ENCODE measurements around the gene DENND1C.

The DENND1C gene, protein sequence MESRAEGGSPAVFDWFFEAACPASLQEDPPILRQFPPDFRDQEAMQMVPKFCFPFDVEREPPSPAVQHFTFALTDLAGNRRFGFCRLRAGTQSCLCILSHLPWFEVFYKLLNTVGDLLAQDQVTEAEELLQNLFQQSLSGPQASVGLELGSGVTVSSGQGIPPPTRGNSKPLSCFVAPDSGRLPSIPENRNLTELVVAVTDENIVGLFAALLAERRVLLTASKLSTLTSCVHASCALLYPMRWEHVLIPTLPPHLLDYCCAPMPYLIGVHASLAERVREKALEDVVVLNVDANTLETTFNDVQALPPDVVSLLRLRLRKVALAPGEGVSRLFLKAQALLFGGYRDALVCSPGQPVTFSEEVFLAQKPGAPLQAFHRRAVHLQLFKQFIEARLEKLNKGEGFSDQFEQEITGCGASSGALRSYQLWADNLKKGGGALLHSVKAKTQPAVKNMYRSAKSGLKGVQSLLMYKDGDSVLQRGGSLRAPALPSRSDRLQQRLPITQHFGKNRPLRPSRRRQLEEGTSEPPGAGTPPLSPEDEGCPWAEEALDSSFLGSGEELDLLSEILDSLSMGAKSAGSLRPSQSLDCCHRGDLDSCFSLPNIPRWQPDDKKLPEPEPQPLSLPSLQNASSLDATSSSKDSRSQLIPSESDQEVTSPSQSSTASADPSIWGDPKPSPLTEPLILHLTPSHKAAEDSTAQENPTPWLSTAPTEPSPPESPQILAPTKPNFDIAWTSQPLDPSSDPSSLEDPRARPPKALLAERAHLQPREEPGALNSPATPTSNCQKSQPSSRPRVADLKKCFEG

DNA sequence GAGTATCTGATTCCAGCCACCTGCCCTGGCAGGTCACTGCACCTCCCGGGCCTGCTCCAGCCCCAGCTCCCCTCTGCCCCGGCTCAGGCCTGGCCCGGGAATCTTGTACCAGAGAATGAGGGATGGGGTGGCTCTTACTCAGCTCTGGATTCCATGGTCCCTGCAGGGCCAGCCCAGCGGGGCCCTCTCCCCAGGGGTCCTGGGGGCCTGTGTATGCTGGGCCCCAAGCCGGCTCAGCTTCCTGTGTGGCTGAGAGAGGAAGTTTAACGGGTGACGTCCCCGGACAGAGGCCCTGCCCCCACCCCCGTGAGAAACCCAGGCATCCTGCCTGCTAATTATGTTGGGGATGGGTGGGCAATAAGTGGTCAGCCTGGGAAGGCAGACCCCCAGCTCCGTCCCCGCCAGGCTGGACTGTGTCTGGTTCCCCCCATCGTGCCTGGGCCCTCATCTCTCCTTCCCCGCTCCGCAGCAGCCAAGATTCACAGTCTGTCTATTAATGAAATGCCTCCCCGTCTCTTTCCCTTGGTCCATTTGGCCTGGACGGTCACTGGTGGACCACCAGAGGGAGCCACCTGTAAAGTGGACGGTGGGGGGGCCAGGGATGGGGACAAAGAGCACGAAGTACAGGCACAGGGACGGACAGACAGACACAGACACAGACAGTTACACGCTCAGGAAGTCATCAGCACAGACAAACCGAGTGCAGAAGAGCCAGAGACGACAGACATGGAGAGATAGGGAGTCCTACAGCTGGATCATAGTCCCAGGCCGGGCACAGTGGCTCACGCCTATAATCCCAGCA lies at the start of gene DENND1C:
DENND1C (minus strand) TSS at position 247 of the 802 bp plus-strand sequence; CDS start at position 155, 92 bp downstream.
- no peak for DNase-seq (ENCODE audit: low spot score)

DNA sequence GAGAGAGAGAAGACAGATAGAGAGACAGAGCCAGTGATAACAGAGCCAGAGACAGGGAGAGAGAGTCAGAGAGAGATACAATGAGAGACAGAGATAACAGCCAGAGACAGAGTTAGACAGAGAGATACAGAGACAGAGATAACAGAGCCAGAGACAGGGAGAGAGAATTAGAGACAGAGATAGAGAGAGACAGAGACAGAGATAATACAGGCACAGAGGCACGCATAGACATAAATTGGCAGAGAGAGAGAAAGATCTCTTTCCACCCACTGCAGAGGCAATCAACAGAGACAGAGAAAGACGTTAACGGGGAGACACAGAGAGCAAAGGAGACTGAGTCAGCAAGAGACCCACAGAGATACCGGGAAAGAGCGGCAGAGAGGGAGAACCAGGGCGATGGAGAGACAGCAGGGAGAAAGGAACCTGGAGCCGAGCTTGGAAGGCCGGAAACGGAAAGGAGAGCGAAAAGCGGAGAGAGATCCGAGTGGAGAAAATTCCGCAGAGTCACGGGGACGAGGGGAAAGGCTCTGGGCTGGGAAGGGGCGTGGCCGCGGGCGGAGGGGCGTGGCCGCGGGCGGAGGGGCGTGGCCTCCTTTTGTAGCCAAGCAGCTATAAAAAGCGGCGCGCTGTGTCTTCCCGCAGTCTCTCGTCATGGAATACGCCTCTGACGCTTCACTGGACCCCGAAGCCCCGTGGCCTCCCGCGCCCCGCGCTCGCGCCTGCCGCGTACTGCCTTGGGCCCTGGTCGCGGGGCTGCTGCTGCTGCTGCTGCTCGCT lies 49.0 kb upstream of the DENND1C start, which contains the start of gene TNFSF9:
TNFSF9 (plus strand) TSS at position 641 of the 777 bp plus-strand sequence; CDS start at position 652, 11 bp downstream.
- peak; percentile 89 for DNase-seq (ENCODE audit: low spot score)

DNA sequence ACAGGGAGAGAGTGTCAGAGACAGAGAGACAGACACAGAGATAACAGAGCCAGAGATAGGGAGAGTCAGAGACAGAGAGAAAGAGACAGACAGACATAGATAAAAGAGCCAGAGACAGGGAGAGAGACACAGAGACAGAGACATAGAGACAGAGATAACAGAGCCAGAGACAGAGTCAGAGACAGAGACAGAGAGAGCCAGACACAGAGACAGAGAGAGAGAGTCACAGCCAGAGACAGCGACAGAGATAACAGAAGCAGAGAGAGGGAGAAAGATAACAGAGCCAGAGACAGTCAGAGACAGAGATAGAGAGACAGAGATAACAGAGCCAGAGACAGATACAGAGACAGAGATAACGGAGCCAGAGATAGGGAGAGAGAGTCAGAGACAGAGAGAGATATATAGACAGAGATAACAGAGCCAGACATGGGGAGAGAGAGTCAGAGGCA lies 48.4 kb upstream of the DENND1C start:
- DNase-seq (ENCODE audit: low spot score), result no peak

DNA sequence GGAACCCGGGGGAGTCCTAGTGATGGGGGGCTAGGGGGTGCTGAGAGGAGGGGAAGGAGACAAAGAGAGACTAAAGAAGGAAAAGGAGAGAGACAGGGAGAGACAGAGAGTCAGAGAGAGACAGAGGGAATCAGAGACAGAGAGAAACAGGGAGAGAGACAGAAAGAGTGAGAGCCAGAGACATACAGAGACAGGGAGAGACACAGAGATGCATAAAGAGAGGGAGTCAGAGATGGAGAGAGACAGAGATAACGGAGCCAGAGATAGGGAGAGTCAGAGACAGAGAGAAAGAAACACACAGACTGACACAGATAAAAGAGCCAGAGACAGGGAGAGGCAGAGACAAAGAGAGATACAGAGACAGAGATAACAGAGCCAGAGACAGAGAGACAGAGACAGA lies 47.8 kb upstream of the DENND1C start:
- no peak for DNase-seq (ENCODE audit: low spot score)

DNA sequence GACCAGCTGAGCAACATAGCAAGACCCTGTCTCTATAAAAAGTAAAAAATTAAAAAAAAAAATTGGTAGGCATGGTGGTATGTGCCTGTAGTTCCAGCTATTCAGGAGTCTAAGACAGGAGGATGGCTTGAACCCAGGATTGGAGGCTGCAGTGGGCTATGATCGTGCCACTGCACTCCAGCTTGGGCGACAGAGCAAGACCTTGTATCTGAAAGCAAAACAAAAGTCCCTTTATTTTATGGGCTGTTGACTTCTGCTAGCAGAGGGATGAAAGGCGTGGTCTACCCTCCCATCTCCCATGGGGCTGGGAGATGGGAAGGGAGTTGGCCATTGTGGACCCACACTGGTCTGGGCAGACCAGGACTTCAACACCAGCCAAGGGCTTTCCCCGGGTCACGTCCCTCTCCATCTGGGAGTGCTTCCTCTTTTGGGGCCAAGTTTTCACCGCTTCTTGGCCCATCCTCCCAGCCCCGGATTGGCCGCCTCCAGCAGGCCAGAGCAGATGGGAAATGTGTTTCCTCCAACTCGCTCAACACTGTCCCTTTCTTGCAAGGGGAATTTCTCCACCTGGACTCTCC lies 47.0 kb upstream of the DENND1C start:
- DNase-seq (ENCODE audit: low spot score), result peak; percentile 83

DNA sequence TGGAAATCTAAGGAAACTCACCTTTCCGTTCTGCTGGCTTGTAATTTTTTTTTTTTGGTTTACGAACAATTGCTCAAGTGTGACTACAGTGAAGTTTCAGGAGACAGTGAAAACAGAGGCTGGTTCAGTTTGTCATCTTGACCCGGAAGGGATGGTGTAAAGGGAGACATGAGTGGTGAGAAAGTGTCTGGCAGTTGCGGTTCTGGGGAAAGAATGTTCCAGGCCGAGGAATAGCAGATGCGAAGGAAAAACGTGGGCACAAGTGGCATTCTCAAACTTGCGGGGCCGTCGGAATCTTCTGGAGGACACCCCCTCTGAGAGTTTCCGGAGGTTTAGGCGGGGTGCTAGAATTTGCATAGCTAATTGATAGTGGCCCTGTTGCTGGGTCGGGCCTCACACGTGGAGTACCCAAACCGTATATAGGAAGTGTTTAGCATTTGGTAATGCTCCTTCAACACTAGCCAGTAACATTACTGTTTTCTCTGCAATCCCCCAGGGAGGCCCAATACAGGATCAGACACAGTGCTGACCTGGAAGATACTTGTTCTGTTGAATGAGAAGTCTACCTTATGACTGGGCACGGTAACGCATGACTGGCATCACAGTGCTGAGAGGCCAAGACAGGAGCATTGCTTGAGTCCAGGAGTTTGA lies 46.4 kb upstream of the DENND1C start:
- no peak for DNase-seq (ENCODE audit: low spot score)

DNA sequence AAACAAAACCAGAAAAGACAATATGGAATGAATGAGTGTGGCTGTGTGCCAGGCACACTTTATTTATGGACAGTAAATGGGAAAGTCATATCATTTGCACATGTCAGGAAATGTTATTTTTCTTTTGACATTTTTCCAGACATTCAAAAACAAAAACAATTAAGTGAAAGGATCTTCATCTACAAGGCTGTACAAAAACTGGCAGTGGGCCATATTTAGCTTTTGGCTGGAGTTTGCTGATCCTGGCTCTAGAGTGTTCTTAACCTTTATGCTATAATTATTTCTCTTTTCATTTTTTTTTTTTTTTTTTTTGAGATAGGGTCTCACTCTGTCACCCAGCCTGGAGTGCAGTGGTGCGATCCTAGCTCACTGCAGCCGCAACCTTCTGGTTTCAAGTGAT lies 42.7 kb upstream of the DENND1C start:
- no peak for DNase-seq (ENCODE audit: low spot score)

DNA sequence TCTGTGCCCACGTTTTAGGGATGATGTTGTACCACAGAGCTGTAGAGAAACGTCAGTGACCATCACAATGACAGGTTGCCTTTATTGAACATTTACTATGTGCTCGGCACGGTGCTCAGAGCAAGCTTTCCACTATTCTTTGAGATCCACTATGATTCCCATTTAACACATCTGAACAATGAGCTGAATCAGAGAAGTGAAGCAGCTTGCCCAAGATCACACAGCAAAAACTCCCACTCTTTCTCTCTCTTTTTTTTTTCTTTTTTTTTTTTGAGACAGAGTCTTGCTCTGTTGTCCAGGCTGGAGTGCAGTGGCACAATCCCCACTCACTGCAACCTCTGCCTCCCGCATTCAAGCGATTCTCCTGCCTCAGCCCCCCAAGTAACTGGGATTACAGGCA lies 41.1 kb upstream of the DENND1C start:
- no peak for DNase-seq (ENCODE audit: low spot score)

DNA sequence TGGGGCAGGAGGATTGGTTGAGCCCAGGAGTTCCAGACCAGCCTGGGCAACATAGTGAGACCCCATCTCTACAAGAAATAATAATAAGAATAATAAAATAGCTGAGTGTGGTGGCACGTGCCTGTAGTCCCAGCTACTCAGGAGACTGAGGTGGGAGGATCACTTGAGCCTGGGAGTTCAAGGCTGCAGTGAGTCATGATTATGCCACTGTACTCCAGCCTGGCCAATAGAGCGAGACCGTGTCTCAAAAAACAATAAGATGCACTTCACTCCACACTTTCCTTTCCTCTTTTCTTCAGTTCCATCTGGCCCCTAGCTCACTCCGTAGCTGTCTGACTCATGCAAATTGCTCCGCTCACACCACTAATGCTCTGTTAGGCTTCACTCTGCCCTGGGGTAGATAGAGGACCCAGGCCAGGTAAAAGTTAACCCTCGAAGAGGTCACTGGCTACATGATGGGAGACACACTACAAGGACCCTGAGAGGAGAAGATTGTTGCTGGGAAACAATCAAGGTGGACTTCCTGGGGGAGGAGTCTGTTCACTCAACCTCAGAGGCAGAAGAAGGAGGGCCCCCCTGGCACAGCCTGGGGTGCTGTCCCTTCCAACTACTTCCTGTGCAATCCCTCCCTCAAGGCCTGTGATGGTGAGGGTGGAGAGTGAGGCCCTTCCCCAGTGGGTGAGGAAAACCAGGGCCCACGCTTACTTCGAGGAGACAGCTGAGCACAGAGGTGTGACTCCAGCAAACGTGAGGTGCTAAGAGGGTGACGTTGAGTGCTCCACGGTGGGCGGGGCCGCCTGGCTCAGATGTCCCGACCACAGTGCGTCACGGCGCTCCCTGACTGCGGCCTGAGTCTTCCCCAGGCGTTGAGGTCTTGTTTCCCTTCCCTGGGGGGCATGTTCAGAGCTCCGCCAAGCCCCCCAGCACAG lies 40.4 kb upstream of the DENND1C start:
- no peak for DNase-seq (ENCODE audit: low spot score)

DNA sequence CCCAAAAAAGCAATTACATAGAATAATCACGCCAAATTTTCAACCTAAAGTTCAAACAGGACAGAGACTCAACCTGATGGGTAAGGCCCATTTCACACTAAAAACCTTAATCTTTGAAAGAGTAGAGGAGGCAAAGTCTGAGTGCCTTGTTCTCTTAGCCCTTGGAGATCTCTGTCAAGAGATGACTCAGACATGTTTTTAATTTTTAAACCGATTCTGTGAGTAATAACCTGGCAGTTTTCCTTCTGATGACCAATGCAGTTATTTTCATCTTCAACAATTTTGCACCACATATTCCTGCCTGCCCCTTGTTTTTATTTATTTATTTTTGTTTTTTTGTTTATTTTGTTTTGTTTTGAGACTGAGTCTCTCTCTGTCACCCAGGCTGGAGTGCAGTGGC lies 37.7 kb upstream of the DENND1C start:
- DNase-seq (ENCODE audit: low spot score), result no peak

DNA sequence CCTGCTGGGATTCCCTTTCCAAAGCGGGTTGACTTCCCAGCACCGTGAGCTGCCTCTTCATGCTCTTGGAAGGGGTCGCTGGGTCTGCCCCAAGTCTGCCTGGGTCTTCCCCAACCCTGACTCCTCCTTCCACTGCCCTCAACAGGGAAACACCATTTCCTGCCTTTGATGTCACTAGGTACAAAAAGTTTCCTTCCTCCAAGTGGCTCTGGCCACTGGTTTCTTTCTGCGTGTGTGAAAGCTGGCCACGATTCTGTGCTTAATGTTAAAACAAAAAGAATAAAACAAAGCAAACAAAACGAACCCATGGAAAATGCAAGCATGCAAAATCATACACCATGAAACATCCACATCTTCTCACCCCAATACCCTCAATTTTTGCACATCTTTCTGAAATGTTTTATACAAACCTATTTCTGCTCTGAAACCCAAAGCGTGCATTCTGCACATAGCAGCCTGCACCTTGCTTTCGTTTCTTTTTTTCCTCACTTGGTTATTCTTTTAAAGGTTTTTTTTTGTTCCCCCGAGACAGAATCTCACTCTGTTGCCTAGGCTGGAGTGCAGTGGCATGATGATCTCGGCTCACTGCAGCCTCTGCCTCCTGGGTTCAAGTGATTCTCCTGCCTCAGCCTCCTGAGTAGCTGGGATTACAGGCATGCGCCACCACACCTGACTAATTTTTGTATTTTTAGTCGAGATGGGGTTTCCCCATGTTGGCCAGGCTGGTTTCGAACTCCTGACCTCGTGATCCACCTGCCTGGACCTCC lies 36.7 kb upstream of the DENND1C start:
- DNase-seq (ENCODE audit: low spot score), result no peak

DNA sequence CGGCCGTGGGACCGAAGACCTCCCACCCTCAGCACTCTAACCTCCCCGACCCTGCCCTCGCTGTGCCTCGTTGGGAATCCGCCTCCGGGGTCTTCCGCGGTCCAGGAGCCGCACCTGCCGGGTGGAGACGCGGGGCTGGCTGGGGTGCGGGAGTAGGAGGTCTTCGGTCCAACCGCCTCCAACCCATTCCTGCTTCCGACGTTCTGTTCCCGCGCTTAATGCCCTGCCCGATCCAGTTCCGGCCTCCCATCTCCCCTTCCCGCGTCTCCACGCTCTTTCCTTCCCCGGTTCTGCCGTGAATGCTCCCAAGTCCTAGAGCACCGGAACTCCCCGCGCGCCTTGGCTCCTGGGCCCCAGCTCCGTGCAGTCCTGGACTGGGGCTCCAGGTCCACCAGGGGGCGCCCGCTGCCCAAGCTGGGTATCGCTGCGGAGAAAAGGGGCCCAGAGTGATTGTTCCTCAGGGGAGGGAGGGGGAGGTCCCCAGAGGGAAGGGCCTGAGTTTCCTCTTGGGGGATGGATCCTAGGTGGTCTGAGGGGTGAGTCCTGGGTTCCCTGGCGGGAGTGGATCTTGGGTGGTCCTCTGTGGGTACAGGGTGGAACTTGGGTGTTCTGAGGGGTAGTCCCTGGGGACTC lies 35.2 kb upstream of the DENND1C start:
- DNase-seq (ENCODE audit: low spot score), result peak; percentile 91

DNA sequence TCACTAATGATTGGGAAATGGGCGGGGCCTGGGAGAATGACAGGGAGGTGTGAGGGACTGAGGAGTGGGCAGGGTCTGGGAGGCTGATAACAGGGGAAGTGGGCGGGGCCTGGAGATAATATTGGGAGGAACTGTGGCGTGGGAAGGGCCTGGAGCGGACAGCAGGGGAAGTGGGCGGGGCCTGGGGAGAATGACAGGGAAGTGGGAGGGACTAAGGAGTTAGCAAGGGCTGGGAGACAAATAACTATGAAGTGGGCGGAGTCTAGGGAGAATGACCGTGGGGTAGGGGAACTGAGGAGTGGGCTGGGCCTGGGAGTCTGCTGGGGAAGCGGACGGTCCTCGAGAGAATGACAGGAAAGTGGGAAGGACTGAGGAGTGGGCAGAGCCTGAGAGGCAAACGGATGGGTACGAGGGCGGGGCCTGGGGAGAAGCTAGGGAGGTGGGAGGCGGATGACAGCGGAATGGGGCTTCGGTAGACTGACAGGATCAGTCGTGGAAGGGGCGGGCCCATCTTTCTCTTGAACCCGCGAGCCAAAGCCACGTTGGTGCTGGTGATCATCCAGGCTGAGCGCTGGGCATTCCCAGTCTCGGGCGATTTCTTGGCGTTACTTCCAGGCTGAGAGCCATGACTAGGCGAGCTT lies 34.6 kb upstream of the DENND1C start:
- DNase-seq (ENCODE audit: low spot score), result peak; percentile 95

DNA sequence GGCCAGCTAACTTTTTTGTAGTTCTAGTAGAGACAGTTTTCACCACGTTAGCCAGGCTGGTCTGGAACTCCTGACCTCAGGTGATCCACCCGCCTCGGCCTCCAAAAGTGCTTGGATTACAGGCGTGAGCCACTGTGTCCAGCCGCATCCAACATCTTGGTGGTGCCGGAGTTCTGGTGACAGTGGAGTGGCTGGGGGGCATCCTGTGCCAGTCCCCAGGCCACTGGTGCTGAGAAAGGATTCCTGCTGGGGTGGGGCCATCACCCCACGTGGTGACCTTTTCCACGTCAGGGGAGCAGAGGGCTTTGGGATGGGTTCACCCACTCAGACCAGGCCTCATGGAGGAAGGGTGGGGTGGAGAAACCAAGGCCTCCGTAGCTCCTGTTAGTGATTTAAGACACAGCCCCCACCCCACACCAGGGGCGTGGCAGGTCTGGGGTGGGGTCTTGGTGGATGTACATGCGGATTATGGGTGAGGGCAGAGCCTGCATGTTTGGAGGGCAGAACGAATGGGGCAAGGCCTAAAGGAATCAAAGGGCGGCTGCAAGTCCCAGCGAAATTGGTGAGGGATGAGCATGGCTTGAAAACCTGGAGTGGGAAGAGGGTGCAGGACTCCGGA lies 33.4 kb upstream of the DENND1C start:
- no peak for DNase-seq (ENCODE audit: low spot score)

DNA sequence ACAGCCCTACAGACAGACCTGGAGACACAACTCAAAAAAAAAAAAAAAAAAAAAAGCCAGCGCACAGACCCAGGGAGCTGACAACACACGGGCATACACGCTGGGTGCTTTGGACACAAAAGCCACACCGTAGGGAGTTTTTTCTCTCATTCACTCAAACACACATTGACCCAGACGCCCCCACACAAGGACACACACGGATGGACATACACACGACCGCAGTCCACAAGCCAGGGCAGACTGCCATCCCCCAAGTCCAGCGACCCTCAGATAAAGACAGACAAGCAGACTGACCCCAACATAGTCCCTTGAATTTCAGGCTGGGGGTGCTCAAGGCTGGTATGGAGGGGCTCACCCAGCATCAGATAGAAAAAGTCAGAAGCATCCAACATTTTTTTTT lies 32.5 kb upstream of the DENND1C start:
- no peak for DNase-seq (ENCODE audit: low spot score)

DNA sequence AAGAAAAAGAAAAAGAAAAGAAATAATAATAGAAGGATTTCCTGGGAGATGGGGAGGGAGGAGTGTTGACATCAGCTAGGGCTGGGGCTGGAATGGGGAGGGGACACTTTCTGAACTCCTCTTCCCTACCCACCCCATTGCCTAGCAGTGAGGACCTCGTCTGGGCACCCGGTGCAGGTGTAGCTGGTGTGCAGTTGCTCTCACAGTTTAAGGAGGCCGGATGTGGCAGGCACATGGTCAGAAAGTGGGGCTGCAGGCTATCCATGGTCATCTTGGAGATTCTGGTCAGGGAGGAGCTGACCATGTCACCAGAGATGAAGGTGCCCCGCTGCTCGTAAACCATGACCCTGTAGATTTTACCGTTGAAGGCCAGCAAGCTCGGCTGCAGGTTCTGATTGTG lies 29.0 kb upstream of the DENND1C start:
- DNase-seq (ENCODE audit: low spot score), result no peak

Data from putamen (tissue), 1 donor.